Left ventricle myocardium inferior (tissue), 1 donor: Measurements from ENCODE around the gene PTEN. TPM values are rescaled to one million over a fixed set of nuclear protein-coding genes. Genes with fewer than 3 reads are reported as not detected.

Experiments
- DNase-seq: peaks from one replicate; pipeline ENCODE4 v3.0.0-alpha.2; 2020
- H3K27ac ChIP-seq: fragments of 200-600 bp; replicated peaks from 2 replicates; pipeline ENCODE4 v1.8.0; 2021
- H3K27me3 ChIP-seq: fragments of 200-600 bp; 2 replicates; pipeline ENCODE4 v1.8.0; 2021; ENCODE audit warnings: low read depth
- H3K36me3 ChIP-seq: fragments of 200-600 bp; 2 replicates; pipeline ENCODE4 v1.8.0; 2021
- H3K4me1 ChIP-seq: fragments of 200-600 bp; 2 replicates; pipeline ENCODE4 v1.8.0; 2021
- H3K4me3 ChIP-seq: fragments of 200-600 bp; 2 replicates; pipeline ENCODE4 v1.8.0; 2021; ENCODE audit warnings: mild to moderate bottlenecking, moderate library complexity
- H3K9me3 ChIP-seq: fragments of 200-600 bp; replicated peaks from 2 replicates; pipeline ENCODE4 v1.8.0; 2021
- CTCF ChIP-seq: fragments of 200-600 bp; IDR thresholded peaks from 2 replicates; pipeline ENCODE4 v1.8.0; 2021; ENCODE audit warnings: antibody characterized with exemption, mild to moderate bottlenecking, borderline replicate concordance
- intact Hi-C: fragments of 100-400 bp; cut with micrococcal nuclease; formaldehyde crosslinking; loops from one replicate; pipeline ENCODE4 v1.11.0; 2022
- total RNA-seq: library from RNA; stranded (reverse); fragmentation: NEBNext Ultra II Directional; extraction: Animal tissue kit (Norgen Biotek cat#: 25700); gene quantifications from one replicate; pipeline ENCODE4 v1.2.1, GENCODE V29; 2021
- donor health status: DM: no; HTN: yes; CAD: no; lungs with severe emphysema.

Gene PTEN
- total RNA-seq, 1 donor from 2014 or later = 49.9 TPM

- no peak for DNase-seq
- intact Hi-C loops = no loop called here
Measured at GRCh38 chr10:87930141-87930540, 66.7 kb downstream of the PTEN start.

GRCh38 chr10:87930934-87931835 is 67.8 kb downstream of the PTEN start:
- intact Hi-C loops = no loop called here
- TF ChIP-seq CTCF = no peak
- no peak for DNase-seq
- Histone ChIP-seq H3K27me3 (no peaks in the 10 kb centered on the region), H3K27ac (no peak overlapping the region), H3K9me3 (no peaks in the 10 kb centered on the region), H3K4me3 (no peak overlapping the region), H3K36me3 (peaks cover 32% of the 10 kb centered on the region), H3K4me1 (peaks cover 79% of the 10 kb centered on the region)

More at GRCh38 chr10:87930141-87930540, 66.7 kb downstream of the PTEN start:
- no peak overlapping the region for H3K4me3 ChIP-seq
- TF ChIP-seq CTCF = no peak
- no peaks in the 10 kb centered on the region for H3K27me3 ChIP-seq
- no peak overlapping the region for H3K27ac ChIP-seq
- H3K4me1 ChIP-seq = peaks cover 79% of the 10 kb centered on the region
- H3K36me3 ChIP-seq = peaks cover 28% of the 10 kb centered on the region
- no peaks in the 10 kb centered on the region for H3K9me3 ChIP-seq

- intact Hi-C loops = no loop called here
- Histone ChIP-seq H3K27me3 (no peaks in the 10 kb centered on the region), H3K4me3 (no peak overlapping the region), H3K36me3 (peaks cover 33% of the 10 kb centered on the region), H3K9me3 (no peaks in the 10 kb centered on the region), H3K27ac (no peak overlapping the region), H3K4me1 (peaks cover 79% of the 10 kb centered on the region)
- DNase-seq = no peak
- no peak for TF ChIP-seq CTCF
Measured at GRCh38 chr10:87931836-87932230, 68.4 kb downstream of the PTEN start.

- Histone ChIP-seq H3K27ac (peak overlapping the region; percentile 9), H3K27me3 (no peaks in the 10 kb centered on the region), H3K4me3 (no peak overlapping the region), H3K4me1 (peaks cover 66% of the 10 kb centered on the region), H3K9me3 (no peaks in the 10 kb centered on the region), H3K36me3 (peaks cover 33% of the 10 kb centered on the region)
- no peak for TF ChIP-seq CTCF
- no peak for DNase-seq
- intact Hi-C loops = no loop called here
Measured at GRCh38 chr10:87935290-87936141, 72.1 kb downstream of the PTEN start.

GRCh38 chr10:87940210-87940609 is 76.8 kb downstream of the PTEN start:
- Histone ChIP-seq H3K9me3 (no peaks in the 10 kb centered on the region), H3K27me3 (no peaks in the 10 kb centered on the region), H3K27ac (no peak overlapping the region), H3K4me1 (peaks cover 60% of the 10 kb centered on the region), H3K4me3 (no peak overlapping the region), H3K36me3 (peaks cover 10% of the 10 kb centered on the region)
- no peak for TF ChIP-seq CTCF
- intact Hi-C loops = no loop called here
- no peak for DNase-seq
